Dermis lymphatic vessel endothelial cell (primary cell): Measurements from ENCODE around the gene NCR1. TPM values are rescaled to one million over a fixed set of nuclear protein-coding genes. Genes with fewer than 3 reads are reported as not detected.

ENCODE experiments used
- total RNA-seq: library from RNA; depleted of rRNA; stranded (reverse); fragments of >200 nt; gene quantifications from 2 replicates; pipeline ENCODE4 v1.2.1, GENCODE V29; 2014

The NCR1 gene, protein sequence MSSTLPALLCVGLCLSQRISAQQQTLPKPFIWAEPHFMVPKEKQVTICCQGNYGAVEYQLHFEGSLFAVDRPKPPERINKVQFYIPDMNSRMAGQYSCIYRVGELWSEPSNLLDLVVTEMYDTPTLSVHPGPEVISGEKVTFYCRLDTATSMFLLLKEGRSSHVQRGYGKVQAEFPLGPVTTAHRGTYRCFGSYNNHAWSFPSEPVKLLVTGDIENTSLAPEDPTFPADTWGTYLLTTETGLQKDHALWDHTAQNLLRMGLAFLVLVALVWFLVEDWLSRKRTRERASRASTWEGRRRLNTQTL
- total RNA-seq, result not detected in 2 replicates

DNA sequence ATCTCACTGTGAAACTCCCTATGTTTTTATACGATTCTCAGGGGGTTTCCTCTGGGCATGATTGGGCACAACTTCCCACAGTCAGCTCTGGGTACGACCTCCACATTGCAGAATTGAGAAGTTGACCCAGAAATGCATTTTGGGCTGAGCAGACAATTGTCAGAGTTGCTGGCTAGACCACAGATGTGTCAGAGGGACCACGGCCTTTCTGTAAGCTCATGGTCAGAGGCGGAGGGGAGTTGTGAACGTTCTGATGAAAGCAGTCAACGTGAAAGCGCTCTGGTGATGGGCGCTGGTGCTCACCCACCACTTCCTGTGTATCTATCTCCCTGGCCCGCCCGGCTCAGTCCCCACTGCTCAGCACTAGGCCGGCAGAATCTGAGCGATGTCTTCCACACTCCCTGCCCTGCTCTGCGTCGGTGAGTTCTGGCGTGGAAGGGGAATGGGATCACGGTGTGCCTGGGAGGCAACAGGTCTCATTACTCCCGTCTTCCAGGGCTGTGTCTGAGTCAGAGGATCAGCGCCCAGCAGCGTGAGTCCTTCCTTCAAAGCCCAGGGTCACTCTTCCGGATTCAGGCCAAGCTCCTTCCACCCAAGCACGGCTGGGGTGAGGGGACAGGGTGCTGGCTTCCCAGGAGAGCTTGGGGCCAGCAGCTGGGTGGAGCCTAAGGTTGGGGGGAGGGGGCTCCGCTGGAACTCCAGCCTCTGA lies at the start of gene NCR1:
NCR1 (plus strand) TSS at position 346 of the 709 bp plus-strand sequence; CDS start at position 386, 40 bp downstream.

DNA sequence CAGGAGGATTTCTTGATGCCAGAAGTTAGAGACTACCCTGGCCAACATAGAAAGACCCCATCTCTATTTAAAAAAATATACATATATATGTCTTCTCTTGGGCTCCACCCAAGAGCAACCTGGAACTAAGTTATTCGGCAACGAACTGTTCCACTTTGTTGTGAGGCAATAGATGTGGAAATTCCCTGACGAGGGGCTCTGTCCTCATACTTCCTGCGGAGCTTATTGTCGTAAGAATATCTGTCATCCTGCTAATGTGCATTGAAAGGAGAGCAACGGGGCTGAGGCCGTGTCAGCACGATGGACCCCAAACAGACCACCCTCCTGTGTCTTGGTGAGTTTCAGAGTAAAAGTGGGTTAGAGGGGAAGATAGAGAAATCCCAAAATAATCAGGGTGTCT lies 32.0 kb upstream of the NCR1 start, which contains the start of gene FCAR:
FCAR (plus strand) TSS at position 246 of the 400 bp plus-strand sequence; CDS start at position 301, 55 bp downstream.

DNA sequence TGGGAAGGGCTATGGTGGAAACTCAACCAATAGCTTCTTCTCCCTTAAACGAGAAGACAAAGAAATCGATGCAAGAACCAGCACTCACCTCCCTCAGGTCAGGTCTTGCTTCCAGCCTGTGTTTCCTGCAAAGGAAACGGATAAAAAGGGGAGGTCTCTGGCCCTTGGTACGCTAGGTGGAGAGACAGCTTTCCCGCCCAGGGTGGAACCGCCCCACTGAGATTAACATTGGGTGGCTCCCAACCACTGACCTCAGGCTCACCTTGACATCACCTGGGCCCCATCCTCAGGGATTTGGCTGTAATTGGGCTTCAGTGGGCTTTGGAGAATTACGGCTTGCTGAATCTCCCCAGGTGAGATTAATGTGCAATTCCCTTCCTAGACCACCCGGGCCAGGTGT lies 41.4 kb downstream of the NCR1 start, which contains the start of gene NLRP7:
NLRP7 (minus strand) TSS at position 150 of the 400 bp plus-strand sequence.

Other genes starting within 250 kb of the NCR1 start
- gene LILRB4, start 243.2 kb upstream of the NCR1 start, total RNA-seq, result not detected in 2 replicates
- not detected in 2 replicates for gene KIR3DL3, start 181.7 kb upstream of the NCR1 start, total RNA-seq
- gene KIR2DL3, start 167.6 kb upstream of the NCR1 start, total RNA-seq, result not detected in 2 replicates
- not detected in 2 replicates for gene KIR2DL1, start 136.4 kb upstream of the NCR1 start, total RNA-seq
- not detected in 2 replicates for gene KIR2DL4, start 102.5 kb upstream of the NCR1 start, total RNA-seq
- gene KIR3DL1, start 89.7 kb upstream of the NCR1 start, total RNA-seq, result not detected in 2 replicates
- gene KIR2DS4, start 73.5 kb upstream of the NCR1 start, total RNA-seq, result not detected in 2 replicates
- gene KIR3DL2, start 55.7 kb upstream of the NCR1 start, total RNA-seq, result not detected in 2 replicates
- not detected in 2 replicates for gene FCAR, start 31.9 kb upstream of the NCR1 start, total RNA-seq
- gene NLRP7, start 41.4 kb downstream of the NCR1 start, total RNA-seq, result not detected in 2 replicates
- gene NLRP2, start 60.2 kb downstream of the NCR1 start, total RNA-seq, result 0.77 and 2.3 TPM in 2 replicates
- 0.09 TPM in 1 of 2 replicates, not detected in the other for gene GP6, start 132.1 kb downstream of the NCR1 start, total RNA-seq
- gene RDH13, start 157.0 kb downstream of the NCR1 start, total RNA-seq, result 15.0 and 28.4 TPM in 2 replicates
- gene EPS8L1, start 169.7 kb downstream of the NCR1 start, total RNA-seq, result 10.0 and 12.7 TPM in 2 replicates
- gene PPP1R12C, start 211.5 kb downstream of the NCR1 start, total RNA-seq, result 23.5 and 25.8 TPM in 2 replicates
- gene TNNT1, start 243.1 kb downstream of the NCR1 start, total RNA-seq, result 0.77 and 0.87 TPM in 2 replicates